Ecto neural progenitor cell (in vitro differentiated cells): Measurements from ENCODE around the gene CDC123.
"Not testable (repeated sequence)": the region's sequence is repeated elsewhere in the genome, so short reads cannot be mapped to it uniquely, and the experiment has no call there.

Experiments
- DNase-seq: peaks from one replicate; pipeline ENCODE4 v3.0.0-alpha.2; 2018; ENCODE audit warnings: low spot score

Gene CDC123

DNA sequence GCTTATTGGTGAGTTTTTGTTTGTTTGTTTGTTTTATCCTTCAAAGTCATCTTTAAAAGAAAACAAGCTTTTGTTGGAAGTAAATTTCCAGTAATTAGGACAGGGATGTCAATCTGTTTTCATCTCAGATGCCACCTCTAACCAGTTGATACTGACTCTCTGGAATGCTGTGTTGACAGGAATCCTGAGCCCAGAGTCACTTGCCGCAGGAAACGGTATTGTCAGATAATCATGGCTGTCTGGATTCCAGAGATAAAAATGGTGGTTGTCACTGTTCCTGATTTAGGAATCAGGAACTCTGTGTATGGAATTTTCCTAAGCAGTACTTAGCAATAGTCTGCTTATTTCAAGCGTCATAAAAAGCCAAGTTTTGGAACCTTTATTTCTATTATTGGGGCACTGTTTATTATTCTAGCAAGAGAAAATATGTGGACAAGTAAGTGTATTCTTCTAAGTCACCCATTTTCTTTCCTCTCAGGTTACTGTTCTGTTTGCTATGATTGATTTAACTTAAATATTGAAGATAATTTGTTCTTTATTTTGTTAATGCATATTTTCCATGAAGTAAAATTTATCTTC lies 39.2 kb downstream of the CDC123 start:
- no peak for DNase-seq

DNA sequence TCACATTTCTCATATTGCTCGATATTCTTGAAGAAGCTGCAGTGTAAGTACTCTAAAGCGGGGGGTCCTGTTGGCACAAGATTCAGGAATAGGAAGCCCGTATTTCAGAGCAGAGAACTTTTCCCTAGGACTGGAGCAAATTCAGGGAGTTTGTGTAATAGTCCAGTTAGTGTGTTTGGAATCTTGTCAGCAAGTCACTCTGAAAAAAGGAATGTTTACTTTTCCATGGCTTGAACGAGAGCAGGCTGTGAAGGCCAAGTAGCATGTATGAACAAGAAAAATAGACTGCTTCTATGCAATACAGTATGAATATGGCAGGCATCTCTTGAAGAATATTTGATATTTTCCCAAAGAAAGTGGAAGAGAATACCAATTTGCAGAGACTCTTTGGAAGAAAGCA lies 39.8 kb downstream of the CDC123 start:
- DNase-seq = no peak

DNA sequence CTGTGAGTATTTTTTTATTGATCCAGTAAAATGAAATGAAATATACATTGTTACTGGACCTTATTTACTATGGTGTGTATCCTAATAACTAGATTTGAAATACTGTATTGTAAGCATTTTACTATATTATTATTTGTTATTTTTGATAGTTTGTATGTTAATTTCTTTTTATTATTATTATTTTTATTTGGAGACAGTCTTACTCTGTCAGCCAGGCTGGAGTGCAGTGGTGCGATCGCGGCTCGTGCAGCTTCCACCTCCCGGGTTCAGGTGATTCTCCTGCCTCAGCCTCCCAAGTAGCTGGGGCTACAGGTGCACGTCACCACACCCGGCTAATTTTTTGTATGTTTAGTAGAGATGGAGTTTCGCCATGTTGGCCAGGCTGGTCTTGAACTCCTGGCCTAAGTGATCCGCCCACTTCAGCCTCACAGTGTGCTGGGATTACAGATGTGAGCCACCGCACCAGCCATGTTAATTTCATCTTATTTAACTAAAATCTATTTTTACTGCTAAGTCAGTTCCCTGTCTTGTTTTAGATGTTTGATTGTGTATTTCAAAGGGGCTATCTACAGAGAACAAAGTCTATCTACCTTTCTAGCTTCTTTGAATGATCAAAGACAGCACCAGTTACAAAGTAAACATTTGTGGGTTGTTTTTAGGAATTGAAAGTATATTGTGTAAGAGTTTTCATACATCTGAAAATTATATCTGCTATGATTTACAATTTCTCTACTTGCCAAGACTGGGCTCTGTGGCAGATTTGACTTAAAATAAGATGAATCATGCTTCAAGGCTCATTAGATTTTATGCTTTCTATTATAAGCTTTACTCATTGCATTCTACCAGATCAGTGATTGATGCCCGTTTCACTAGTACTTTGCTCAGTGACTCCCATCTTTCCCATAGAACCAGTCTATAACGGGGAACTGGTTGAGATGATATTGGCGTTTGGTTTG lies 41.6 kb downstream of the CDC123 start:
- no peak for DNase-seq

DNA sequence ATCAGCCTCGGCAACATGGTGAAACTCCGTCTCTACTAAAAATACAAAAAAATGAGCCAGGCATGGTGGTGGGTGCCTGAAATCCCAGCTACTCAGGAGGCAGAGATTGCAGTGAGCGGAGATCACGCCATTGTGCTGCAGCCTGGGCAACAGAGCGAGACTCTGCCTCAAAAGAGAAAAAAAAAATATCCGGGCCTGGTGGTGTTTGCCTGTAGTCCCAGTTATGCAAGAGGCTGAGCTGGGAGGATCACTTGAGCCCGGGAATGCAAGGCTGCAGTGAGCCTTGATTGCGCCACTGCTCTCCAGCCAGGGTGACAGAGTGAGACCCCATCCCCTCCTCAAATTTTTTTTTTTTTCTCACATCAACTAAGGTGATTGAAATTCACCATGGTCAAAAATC lies 42.8 kb downstream of the CDC123 start:
- DNase-seq = no peak

DNA sequence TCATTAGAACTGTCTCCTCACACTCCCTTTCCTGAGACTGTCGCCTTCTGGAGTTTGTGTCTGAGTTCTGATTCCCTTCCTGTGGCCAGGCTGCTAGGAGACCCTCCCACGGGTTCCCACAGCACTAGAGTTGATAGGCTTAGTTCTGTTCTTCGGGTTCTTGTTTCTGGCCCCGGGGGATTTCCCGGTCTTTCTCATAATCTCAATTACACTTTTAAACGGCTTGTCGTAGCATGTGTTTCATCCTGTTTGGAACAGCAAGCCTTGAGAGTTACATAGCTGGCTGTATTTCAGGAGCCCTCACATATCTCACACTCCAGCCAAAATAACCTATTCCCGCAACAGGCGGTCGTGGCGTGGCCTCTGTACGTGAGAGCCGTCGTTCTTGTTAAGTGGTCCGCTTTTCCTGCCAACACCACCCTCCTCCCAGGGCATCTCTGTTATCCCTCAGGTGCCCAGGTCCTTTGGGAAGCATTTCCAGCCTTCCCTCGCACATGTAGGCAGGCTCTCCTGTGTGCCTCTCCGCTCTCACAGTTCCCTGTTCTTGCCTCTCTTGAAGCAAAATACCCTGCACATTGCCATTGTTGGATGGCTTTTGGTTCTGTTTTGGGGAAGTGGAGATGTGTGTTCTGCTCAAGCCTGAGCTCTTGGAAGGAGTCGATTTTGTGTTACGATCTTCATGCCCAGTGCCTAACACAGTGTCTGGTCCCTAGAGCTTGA lies 46.0 kb downstream of the CDC123 start:
- no peak for DNase-seq

GRCh38 chr10:12243864-12244620 lies 48.1 kb downstream of the CDC123 start:
- DNase-seq = no peak

DNA sequence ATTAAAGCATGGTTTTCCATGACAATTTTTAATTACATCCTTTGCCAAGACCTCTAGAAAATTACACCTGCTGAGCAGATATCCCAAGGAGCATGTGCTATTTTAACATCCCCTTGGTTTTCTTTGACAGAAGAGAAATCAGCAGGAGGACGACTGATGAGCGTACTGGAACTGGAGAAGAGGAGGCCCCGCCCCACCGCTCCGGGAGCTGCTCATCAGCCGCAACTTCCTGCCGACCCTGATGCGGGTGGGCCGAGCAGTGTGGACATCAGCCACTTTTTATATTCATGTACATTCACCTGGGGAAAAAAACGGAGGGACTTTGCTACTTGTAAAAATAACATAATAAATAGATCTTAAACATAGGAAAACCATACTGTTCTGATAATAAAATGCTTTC lies 54.2 kb downstream of the CDC123 start:
- no peak for DNase-seq

DNA sequence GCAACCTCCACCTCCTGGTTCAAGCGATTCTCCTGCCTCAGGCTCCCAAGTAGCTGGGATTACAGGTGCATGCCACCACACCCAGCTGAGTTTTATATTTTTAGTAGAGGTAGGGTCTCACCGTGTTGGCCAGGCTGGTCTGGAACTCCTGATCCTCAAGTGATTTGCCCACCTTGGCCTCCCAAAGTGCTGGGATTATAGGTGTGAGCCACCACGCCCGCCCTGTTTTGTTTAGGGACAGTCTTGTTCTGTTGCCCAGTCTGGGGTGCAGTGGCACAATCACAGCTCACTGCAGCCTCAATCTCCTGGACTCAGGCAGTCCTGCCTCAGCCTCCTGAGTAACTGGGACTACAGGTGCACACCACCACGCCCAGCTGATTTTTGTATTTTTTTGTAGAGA lies 54.7 kb downstream of the CDC123 start:
- not testable (repeated sequence) for DNase-seq

GRCh38 chr10:12251581-12251980 lies 55.6 kb downstream of the CDC123 start:
- no peak for DNase-seq

- no peak for DNase-seq
Measured at GRCh38 chr10:12252882-12253546, 57.0 kb downstream of the CDC123 start.

GRCh38 chr10:12255048-12255447 lies 59.1 kb downstream of the CDC123 start:
- DNase-seq = no peak

DNA sequence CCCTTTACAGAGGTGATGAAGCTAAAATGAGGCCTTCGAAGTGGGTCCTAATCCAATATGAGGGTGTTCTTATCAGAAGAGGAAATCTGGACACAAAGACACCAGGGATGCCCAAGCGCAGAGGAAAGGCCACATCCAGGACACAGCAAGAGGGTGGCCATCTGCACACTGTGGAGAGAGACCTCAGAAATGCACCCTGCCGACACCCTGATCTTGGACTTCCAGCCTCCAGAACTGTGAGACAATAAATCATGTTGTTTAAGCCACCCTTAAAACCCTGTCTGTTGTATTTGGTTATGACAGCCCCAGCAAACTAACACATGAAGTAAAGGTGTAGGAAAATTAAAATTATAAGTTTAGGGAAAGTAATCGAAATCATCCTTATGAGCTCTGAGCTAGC lies 64.0 kb downstream of the CDC123 start:
- DNase-seq = no peak

GRCh38 chr10:12262278-12262981 lies 66.4 kb downstream of the CDC123 start:
- no peak for DNase-seq

- peak; percentile 87 for DNase-seq
Measured at GRCh38 chr10:12264204-12264940, 68.4 kb downstream of the CDC123 start.

- DNase-seq = no peak
Measured at GRCh38 chr10:12269056-12269455, 73.1 kb downstream of the CDC123 start.

DNA sequence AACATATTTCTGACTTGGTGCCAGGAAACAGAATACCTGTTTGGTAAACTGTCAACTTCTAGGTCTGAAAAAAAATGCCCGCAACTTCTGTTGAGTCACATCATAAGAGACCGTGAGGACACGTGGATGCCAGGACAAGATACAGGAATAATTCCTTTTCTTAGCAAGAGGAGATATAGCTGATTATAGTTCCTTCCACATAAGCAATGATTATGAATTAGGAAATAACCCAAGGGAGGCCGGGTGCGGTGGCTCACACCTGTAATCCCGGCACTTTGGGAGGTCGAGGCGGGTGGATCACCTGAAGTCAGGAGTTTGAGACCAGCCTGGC lies 75.2 kb downstream of the CDC123 start:
- DNase-seq = no peak

- DNase-seq = not testable (repeated sequence)
Measured at GRCh38 chr10:12277862-12278261, 81.9 kb downstream of the CDC123 start.

DNA sequence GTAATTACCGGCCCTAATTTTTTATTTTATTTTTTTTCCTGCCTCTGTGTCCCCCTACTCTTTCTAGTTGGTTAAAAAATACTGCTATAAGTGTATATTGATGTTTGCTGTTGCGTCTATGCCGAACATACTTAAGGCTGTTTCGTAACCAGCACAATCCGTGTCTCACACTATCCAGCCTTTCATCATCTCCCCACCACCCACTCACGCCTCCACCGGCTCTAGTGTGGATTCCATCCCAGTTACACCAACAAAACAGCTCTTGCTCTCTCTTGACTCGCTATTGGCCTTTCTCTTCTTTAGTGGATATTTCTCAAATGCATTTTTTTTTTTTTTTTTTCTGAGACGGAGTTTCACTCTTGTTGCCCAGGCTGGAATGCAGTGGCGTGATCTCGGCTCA lies 83.3 kb downstream of the CDC123 start:
- no peak for DNase-seq

DNA sequence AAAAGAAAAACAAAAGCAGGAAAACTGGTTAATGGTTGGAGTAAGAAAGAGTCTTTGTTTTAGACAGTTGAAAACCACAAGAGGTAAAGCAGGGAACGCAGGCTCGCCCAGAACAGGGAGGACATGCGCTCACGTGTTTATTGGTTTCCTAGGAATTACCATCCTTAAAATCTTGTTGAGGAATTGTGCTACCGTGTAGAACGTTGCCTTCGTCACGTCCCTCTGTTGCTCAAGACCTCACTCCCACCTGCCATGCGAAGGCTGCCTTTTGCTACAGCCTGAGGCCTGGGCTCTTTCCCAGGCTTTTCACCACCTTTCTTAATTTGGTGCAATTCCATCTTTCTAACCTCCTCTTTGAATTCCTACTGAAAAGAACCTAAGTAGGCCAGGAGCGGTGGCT lies 91.8 kb downstream of the CDC123 start:
- DNase-seq = no peak

- not testable (repeated sequence) for DNase-seq
Measured at GRCh38 chr10:12297784-12298183, 101.8 kb downstream of the CDC123 start.
